GM10248 (cell line): ENCODE results near the gene CEP170B.

Source experiments
- CTCF ChIA-PET: fragments of 300-600 bp; sonication (Branson Sonifier 250); formaldehyde crosslinking; extraction: SDS; loops from one replicate; lab custom pipeline; 2021; ENCODE audit warnings: antibody characterized with exemption; lab: Yijun Ruan, JAX
- POLR2A ChIA-PET: fragments of 350-650 bp; sonication (Branson Sonifier 250); formaldehyde crosslinking; extraction: SDS; loops from one replicate; lab custom pipeline; 2020; ENCODE audit warnings: antibody characterized with exemption; lab: Yijun Ruan, JAX
- DNase-seq: peaks from one replicate; pipeline ENCODE4 v3.0.0; 2012; ENCODE audit errors: extremely low spot score
- CTCF ChIP-seq: IDR thresholded peaks from 2 replicates; pipeline ENCODE4 v1.5.1; 2012; ENCODE audit warnings: mild to moderate bottlenecking, low read depth; ENCODE audit errors: extremely low read depth, missing control alignments, control extremely low read depth

CEP170B gene

GRCh38 chr14:104877806-104878550 lies 12.9 kb downstream of the CEP170B start:
- TF ChIP-seq CTCF, result no peak
- no peak for DNase-seq
- CTCF ChIA-PET, result no interaction called here
- POLR2A ChIA-PET, result no interaction called here

DNA sequence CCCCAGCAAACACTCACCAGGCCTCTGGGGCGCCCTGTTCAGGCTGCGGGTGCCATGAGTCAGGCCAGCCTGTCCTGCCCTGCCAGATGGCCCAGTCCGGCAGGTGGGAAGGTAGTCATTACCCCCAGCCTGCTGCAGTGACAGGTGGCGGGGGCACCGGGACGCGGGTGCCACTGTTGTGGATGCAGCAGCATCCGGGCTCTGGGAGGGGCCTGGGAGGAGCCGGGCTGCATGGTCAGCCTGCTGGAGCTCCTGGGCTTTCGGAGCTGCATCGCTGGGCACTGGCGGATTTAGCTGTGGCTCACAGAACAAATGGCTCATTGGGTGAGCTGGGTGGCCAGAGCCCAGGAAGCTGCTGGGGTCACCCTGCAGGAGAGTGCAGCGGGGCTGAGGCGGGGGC lies 13.5 kb downstream of the CEP170B start:
- POLR2A ChIA-PET, result interaction anchor here (0.5 kb wide), 1 partner anchor 422 kb away, joined by 3 read pairs; the partner anchor contains the start of gene BRF1
- TF ChIP-seq CTCF, result no peak
- CTCF ChIA-PET, result interaction anchor here (0.9 kb wide), 1 partner anchor 18 kb away, joined by 3 read pairs; no protein-coding TSS in a partner anchor
- DNase-seq, result no peak

DNA sequence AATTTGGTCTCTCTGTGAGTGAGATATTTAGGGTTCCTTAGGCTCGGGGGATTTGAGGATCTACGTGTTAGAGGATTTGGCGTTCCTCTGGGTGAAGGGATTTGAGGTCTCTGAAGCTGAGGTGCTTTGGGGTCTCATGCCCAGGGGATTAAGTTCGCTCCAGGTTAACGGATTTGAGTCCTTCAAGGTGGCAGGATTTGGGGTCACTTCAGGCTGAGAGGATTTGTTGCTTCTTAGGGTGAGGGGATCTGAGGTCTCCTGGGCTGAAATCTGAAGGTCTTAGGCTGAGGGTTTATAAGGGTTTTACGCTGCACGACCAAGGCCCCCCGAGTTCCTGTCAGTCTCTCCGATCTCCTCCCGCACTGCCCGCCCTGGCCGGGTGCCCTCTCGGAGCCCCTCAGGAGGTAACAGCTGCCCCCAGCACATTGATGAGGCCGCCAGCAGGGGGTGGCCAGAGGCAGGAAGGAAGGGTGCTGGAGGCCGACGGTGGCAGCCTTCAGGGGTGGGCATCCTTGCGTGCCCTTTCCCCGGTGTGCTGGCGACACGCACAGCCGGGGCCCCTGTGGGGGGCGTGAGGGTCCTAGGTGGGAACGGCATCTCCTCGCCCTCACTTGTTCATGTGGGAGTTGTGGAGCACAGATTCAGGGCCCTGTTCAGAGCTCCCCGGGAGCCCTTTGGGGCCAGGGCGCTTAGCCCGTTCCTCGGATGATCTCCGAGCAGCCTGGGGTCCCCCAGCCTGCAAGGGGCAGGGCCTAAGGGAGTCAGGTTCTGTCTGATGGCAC lies 14.3 kb downstream of the CEP170B start:
- CTCF ChIA-PET, result interaction anchor here (0.9 to 1.2 kb wide), 2 partner anchors 17 to 111 kb away, joined by 3 read pairs; no protein-coding TSS in a partner anchor
- TF ChIP-seq CTCF, result no peak
- POLR2A ChIA-PET, result interaction anchor here (0.5 kb wide), 1 partner anchor 422 kb away, joined by 3 read pairs; the partner anchor contains the start of gene BRF1
- DNase-seq, result no peak

- TF ChIP-seq CTCF, result no peak
- POLR2A ChIA-PET, result no interaction called here
- CTCF ChIA-PET, result interaction anchor here (1.2 to 1.5 kb wide), 2 partner anchors 16 to 112 kb away, joined by 3 to 4 read pairs; no protein-coding TSS in a partner anchor
- no peak for DNase-seq
Observed at GRCh38 chr14:104879983-104880565, 15.0 kb downstream of the CEP170B start.

DNA sequence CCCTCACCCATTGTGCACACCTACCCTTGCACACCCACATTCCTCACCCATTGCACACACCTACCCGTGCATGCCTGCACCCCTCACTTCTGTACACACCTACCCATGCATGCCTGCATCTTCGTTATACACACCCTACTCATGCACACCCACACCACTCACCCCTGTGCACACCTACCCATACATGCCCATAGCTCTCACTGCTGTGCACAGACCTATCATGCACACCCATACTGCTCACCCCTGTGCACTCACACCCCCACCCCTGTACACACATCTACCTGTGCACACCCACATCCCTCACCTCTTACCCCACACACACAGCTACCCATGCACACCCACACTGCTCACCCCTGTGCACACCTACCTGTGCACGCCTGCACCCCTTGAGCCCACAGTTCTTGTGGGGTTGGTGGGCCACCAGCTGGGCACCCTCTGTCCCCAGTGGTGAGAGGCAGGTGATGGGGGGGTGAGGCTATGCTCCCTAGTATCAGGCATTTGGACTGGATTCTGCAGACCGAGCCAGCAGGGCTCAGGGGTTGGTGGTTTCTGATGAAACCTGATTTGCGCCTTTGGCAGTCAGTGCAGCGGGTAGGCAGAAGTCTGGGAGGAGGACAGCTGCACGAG lies 15.6 kb downstream of the CEP170B start:
- CTCF ChIA-PET, result interaction anchor here (1.5 kb wide), 1 partner anchor 15 kb away, joined by 4 read pairs; no protein-coding TSS in a partner anchor
- no peak for TF ChIP-seq CTCF
- DNase-seq, result no peak
- POLR2A ChIA-PET, result no interaction called here

DNA sequence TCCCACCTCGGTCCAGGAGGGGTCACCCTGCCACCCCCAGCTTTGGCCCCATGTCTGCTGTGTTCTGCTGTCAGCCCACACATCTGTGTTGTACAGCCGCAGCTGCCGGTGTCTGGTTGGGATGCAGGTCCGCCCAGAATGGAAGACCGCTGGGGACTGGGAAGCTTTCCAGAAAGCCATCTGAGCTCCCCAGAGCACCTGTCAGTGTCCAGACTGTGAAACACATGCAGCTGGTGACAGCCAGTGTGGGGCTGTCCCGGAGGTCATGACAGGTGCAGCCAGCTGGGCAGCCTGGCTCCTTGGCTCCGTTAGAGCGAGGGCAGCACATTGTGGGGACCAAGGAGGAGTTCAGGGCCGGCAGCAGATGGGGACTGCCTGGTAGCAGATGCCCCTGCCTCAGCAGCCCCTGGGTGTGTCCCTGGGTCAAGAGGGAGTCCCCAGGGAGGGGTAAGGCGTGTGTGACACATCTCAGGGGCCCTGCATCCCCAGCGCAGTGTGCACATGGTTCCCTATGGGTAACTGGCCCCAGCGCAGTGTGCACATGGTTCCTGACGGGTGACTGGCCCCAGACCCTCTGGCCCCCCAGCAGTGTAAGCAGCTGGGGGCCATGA lies 16.4 kb downstream of the CEP170B start:
- DNase-seq, result no peak
- ChIA-PET CTCF (interaction anchor here (1.5 kb wide), 1 partner anchor 15 kb away, joined by 4 read pairs; no protein-coding TSS in a partner anchor), POLR2A (no interaction called here)
- no peak for TF ChIP-seq CTCF
